Measurements from ENCODE around the gene OXT. TPM values are rescaled to one million over a fixed set of nuclear protein-coding genes. Genes with fewer than 3 reads are reported as not detected.

The OXT gene
- total and polyA plus RNA-seq, 2 donors (not counting 3 experiments of a cell fraction or from before 2014, with no cell fraction given): not detected

DNA sequence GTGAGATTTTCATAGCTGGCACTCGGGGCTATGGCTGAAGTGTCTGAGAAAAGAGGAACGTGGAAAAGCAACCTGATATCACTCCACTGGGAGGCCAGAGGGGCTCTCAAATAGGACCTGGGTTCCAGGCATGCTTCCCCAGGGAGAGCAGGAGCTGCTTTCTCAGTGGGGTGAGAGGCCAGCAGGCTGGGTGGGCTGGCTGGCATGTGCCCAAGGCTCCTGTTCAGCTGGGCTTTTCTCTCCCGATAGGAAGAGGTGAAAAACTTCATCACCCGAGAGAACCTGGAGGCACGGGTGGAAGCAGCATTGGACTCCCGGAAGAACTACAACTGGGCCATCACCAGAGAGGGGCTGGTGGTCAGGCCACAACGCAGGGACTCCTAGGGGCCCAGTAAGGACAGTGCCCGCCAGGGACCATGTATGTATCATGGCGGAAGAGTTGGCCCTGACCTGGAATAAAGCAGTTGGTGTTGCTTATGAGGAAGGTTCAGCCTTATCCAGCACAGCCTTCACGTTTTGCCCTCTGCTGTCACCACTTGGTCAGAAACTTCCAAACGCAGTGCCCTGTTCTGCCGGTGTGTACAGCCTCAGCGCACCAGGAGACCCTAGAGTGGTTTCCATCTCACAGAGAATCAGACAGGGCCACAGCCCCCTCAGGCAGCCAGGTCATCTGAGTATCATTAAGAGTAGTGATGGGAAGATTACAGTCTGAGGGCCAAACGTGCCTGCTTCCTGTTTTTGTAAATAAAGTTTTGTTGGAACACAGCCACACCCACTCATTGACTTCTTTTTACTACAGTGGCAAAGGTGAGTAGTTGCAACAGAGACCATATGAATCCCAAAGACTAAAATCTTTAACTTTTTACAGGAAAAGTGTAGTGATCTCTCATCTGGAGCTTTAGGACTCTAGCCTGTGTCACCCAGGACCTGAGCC, 23.7 kb upstream of the OXT start:
- BruUV-seq (replicated peaks): TSS peak; percentile 38
- intact Hi-C loops (cut with micrococcal nuclease): loop anchor here (5.0 kb wide), 1 partner anchor 175 kb away; the partner anchor contains the start of gene PTPRA
- no peak overlapping the region for H3K4me2 ChIP-seq (ENCODE audit: insufficient read depth, low read length)
- no peak overlapping the region for H3K27ac ChIP-seq (ENCODE audit: insufficient read depth, low read depth, low read length)
- no peak overlapping the region for H3K9ac ChIP-seq (replicated peaks; ENCODE audit: extremely low read depth, insufficient read depth, low read length)
- H3K27me3 ChIP-seq (ENCODE audit: control insufficient read depth in 2 of 2, insufficient read depth in 2 of 2, low read length in 2 of 2): no peaks in the 10 kb centered on the region
- H3K79me2 ChIP-seq (ENCODE audit: control insufficient read depth, insufficient read depth, low read length): peaks cover 9% of the 10 kb centered on the region
- no peak for DNase-seq (ENCODE audit: low read depth, low spot score)
- peaks cover 3 to 16% of the 10 kb centered on the region in 2 experiments for H3K36me3 ChIP-seq (ENCODE audit: control insufficient read depth in 2 of 2, extremely low read depth in 1 of 2, insufficient read depth in 2 of 2, low read length in 2 of 2)
- TF ChIP-seq MYC (IDR thresholded peaks at IDR 0.05; ENCODE audit: low read depth, low read length) (no peak), EZH2 (IDR thresholded peaks at IDR 0.05; ENCODE audit: borderline replicate concordance, low read depth, low read length, severe bottlenecking) (no peak), POLR2A (IDR thresholded peaks at IDR 0.05; ENCODE audit: low read depth, low read length) (no peak)
- TF ChIP-seq, protein P1, sequence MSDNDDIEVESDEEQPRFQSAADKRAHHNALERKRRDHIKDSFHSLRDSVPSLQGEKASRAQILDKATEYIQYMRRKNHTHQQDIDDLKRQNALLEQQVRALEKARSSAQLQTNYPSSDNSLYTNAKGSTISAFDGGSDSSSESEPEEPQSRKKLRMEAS (IDR thresholded peaks at IDR 0.05; ENCODE audit: insufficient read depth, insufficient read length): no peak
- no peak overlapping the region for H3K4me3 ChIP-seq (replicated peaks in 1 of 3; ENCODE audit: insufficient read depth in 1 of 3, low read depth in 1 of 3, low read length in 3 of 3)
- dilution Hi-C loops (cut with MboI; ENCODE audit: extremely low pct_ligation_motif_present, low sequenced_read_pairs): no loop called here
- no peaks in the 10 kb centered on the region for H3K9me1 ChIP-seq (replicated peaks; ENCODE audit: control insufficient read depth, extremely low read depth, insufficient read depth, low read length)
- ChIA-PET CTCF (no interaction called here), POLR2A (no interaction called here)
- H4K20me1 ChIP-seq (replicated peaks; ENCODE audit: control insufficient read depth, extremely low read depth, insufficient read depth, low read length): no peaks in the 10 kb centered on the region
- no peak for FAIRE-seq
- H3K9me3 ChIP-seq (replicated peaks; ENCODE audit: control insufficient read depth, insufficient read depth, low read length): no peaks in the 10 kb centered on the region
- peaks cover 9% of the 10 kb centered on the region for H3K4me1 ChIP-seq (ENCODE audit: control insufficient read depth, extremely low read depth, insufficient read depth, low read length)
- H2AFZ ChIP-seq (ENCODE audit: low read depth, low read length): no peak overlapping the region

DNA sequence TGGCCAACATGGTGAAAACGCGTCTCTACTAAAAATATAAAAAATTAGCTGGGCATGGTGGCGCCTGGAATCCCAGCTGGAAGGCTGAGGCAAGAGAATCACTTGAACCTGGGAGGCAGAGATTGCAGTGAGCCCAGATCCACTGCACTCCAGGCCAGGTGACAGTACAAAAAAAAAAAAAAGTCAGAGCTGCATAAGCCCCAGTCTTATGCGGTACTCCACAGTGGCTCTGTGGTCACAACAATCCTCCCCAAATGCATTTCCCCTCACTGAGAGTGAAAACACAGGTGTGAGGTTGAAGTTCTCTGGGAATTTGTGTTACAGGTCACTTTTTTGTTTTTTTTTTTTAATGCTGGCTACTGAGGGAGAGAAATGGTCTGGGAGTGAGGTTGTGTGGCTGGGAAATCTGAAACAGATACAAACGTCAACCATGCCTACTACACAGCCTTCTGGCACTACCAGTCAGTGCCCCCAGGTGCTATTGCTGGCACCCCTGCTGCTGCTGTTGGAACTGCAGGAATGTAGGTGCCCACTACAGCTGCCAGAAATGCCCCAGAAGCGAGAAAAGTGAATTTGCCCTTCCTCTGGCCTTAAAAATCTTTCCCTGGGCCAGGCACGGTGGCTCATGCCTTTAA, 19.9 kb upstream of the OXT start:
- H3K4me2 ChIP-seq (ENCODE audit: insufficient read depth, low read length): no peak overlapping the region
- no peak overlapping the region for H3K27ac ChIP-seq (ENCODE audit: insufficient read depth, low read depth, low read length)
- no peaks in the 10 kb centered on the region for H3K9me3 ChIP-seq (replicated peaks; ENCODE audit: control insufficient read depth, insufficient read depth, low read length)
- intact Hi-C loops (cut with micrococcal nuclease) (no loop called here), dilution Hi-C loops (cut with MboI; ENCODE audit: extremely low pct_ligation_motif_present, low sequenced_read_pairs) (no loop called here)
- H3K79me2 ChIP-seq (ENCODE audit: control insufficient read depth, insufficient read depth, low read length): peaks cover 8% of the 10 kb centered on the region
- H3K4me3 ChIP-seq (replicated peaks in 1 of 3; ENCODE audit: insufficient read depth in 1 of 3, low read depth in 1 of 3, low read length in 3 of 3): no peak overlapping the region
- no peak overlapping the region for H3K9ac ChIP-seq (replicated peaks; ENCODE audit: extremely low read depth, insufficient read depth, low read length)
- peaks cover 5% of the 10 kb centered on the region for H3K4me1 ChIP-seq (ENCODE audit: control insufficient read depth, extremely low read depth, insufficient read depth, low read length)
- H2AFZ ChIP-seq (ENCODE audit: low read depth, low read length): no peak overlapping the region
- DNase-seq (ENCODE audit: low read depth, low spot score) (no peak), FAIRE-seq (no peak)
- H3K9me1 ChIP-seq (replicated peaks; ENCODE audit: control insufficient read depth, extremely low read depth, insufficient read depth, low read length): no peaks in the 10 kb centered on the region
- POLR2A ChIA-PET: no interaction called here
- peaks cover 3 to 16% of the 10 kb centered on the region in 2 experiments for H3K36me3 ChIP-seq (ENCODE audit: control insufficient read depth in 2 of 2, extremely low read depth in 1 of 2, insufficient read depth in 2 of 2, low read length in 2 of 2)
- H3K27me3 ChIP-seq (ENCODE audit: control insufficient read depth in 2 of 2, insufficient read depth in 2 of 2, low read length in 2 of 2): no peaks in the 10 kb centered on the region
- no TSS peak for BruUV-seq (replicated peaks)
- CTCF ChIA-PET: interaction anchor here (0.6 to 3.4 kb wide), 3 partner anchors 64 to 579 kb away, joined by 4 to 59 read pairs (median 6); no protein-coding TSS in a partner anchor
- H4K20me1 ChIP-seq (replicated peaks; ENCODE audit: control insufficient read depth, extremely low read depth, insufficient read depth, low read length): no peaks in the 10 kb centered on the region
- no peak for TF ChIP-seq GATA2 (IDR thresholded peaks at IDR 0.05; ENCODE audit: insufficient read depth, insufficient read length, low read depth, low read length)
- TF ChIP-seq, protein P1 (IDR thresholded peaks at IDR 0.05; ENCODE audit: insufficient read depth, insufficient read length): no peak
- no peak for TF ChIP-seq POLR2AphosphoS5 (IDR thresholded peaks at IDR 0.05; ENCODE audit: insufficient read depth, low read depth, low read length)
- TF ChIP-seq, protein P2, sequence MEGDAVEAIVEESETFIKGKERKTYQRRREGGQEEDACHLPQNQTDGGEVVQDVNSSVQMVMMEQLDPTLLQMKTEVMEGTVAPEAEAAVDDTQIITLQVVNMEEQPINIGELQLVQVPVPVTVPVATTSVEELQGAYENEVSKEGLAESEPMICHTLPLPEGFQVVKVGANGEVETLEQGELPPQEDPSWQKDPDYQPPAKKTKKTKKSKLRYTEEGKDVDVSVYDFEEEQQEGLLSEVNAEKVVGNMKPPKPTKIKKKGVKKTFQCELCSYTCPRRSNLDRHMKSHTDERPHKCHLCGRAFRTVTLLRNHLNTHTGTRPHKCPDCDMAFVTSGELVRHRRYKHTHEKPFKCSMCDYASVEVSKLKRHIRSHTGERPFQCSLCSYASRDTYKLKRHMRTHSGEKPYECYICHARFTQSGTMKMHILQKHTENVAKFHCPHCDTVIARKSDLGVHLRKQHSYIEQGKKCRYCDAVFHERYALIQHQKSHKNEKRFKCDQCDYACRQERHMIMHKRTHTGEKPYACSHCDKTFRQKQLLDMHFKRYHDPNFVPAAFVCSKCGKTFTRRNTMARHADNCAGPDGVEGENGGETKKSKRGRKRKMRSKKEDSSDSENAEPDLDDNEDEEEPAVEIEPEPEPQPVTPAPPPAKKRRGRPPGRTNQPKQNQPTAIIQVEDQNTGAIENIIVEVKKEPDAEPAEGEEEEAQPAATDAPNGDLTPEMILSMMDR (IDR thresholded peaks at IDR 0.05; ENCODE audit: extremely low read depth in 1 of 2, insufficient read depth in 1 of 2, low read depth in 1 of 2, low read length in 2 of 2): no peak
- no peak for TF ChIP-seq JUN (IDR thresholded peaks at IDR 0.05; ENCODE audit: borderline replicate concordance, insufficient read depth, insufficient read length, low read depth)
- no peak for TF ChIP-seq POLR2A (IDR thresholded peaks at IDR 0.05; ENCODE audit: low read depth, low read length)
- no peak for TF ChIP-seq FOS (IDR thresholded peaks at IDR 0.05; ENCODE audit: borderline replicate concordance, insufficient read depth, low read length)
- TF ChIP-seq EZH2 (IDR thresholded peaks at IDR 0.05; ENCODE audit: borderline replicate concordance, low read depth, low read length, severe bottlenecking): no peak
- no peak for TF ChIP-seq MYC (IDR thresholded peaks at IDR 0.05; ENCODE audit: low read depth, low read length)

Data from endothelial cell of umbilical vein (primary cell).